HepG2 (cell line): ENCODE results near the gene COX4I1. TPM values are rescaled to one million over a fixed set of nuclear protein-coding genes. Genes with fewer than 3 reads are reported as not detected.

Source experiments
- ARHGAP35 ChIP-seq: sonication (generic); formaldehyde crosslinking; IDR thresholded peaks from 2 replicates; pipeline ENCODE4 v1.9.0; 2022; ENCODE audit warnings: mild to moderate bottlenecking, inconsistent platforms, moderate library complexity, missing genetic modification reagents, borderline replicate concordance
- ATF7-NPFF ChIP-seq: sonication (generic); formaldehyde crosslinking; IDR thresholded peaks from 2 replicates; pipeline ENCODE4 v1.8.1; 2023; ENCODE audit warnings: mild to moderate bottlenecking, low read depth, missing genetic modification reagents, moderate library complexity
- CC2D1A ChIP-seq: sonication (generic); formaldehyde crosslinking; IDR thresholded peaks from 2 replicates; pipeline ENCODE4 v1.8.1; 2023; ENCODE audit warnings: mild to moderate bottlenecking, missing genetic modification reagents
- FOSL2 ChIP-seq: sonication (generic); formaldehyde crosslinking; IDR thresholded peaks from 2 replicates; pipeline ENCODE4 v1.4.0; 2020; ENCODE audit warnings: missing genetic modification reagents
- FOXA3 ChIP-seq: IDR thresholded peaks from 2 replicates; pipeline ENCODE4 v1.6.1; 2016; ENCODE audit warnings: missing genetic modification reagents, missing compliant biosample characterization
- FOXK1 ChIP-seq: sonication (generic); formaldehyde crosslinking; IDR thresholded peaks from 2 replicates; pipeline ENCODE4 v1.4.0; 2020; ENCODE audit warnings: low read depth, missing genetic modification reagents, borderline replicate concordance
- GABPB1 ChIP-seq: IDR thresholded peaks from 2 replicates; pipeline ENCODE4 v1.6.1; 2016; ENCODE audit warnings: mild to moderate bottlenecking, missing genetic modification reagents, moderate library complexity, missing compliant biosample characterization
- HNF4A ChIP-seq: sonication (generic); formaldehyde crosslinking; IDR thresholded peaks from 2 replicates; pipeline ENCODE4 v1.4.0; 2020; ENCODE audit warnings: missing genetic modification reagents
- ISL2 ChIP-seq: sonication (generic); formaldehyde crosslinking; IDR thresholded peaks from 2 replicates; pipeline ENCODE4 v1.5.0; 2020; ENCODE audit warnings: missing genetic modification reagents
- MXI1 ChIP-seq: IDR thresholded peaks from 3 replicates; pipeline ENCODE4 v1.6.1; 2012; ENCODE audit warnings: low read depth, low read length, inconsistent platforms, borderline replicate concordance
- PHF5A ChIP-seq: IDR thresholded peaks from one replicate; pipeline ENCODE4 v1.6.1; 2018; ENCODE audit warnings: low read depth, missing genetic modification reagents; ENCODE audit not compliant: unreplicated experiment
- SAFB2 ChIP-seq: sonication (generic); formaldehyde crosslinking; IDR thresholded peaks from 2 replicates; pipeline ENCODE4 v1.5.1; 2020; ENCODE audit warnings: missing genetic modification reagents, low read depth, mild to moderate bottlenecking, borderline replicate concordance
- SKI ChIP-seq: fragments of 450-650 bp; IDR thresholded peaks from one replicate; pipeline ENCODE4 v1.6.1; 2018; ENCODE audit warnings: mild to moderate bottlenecking; ENCODE audit not compliant: partially characterized antibody
- SPEN ChIP-seq: sonication (generic); formaldehyde crosslinking; IDR thresholded peaks from 2 replicates; pipeline ENCODE4 v1.5.1; 2020; ENCODE audit warnings: low read depth, mild to moderate bottlenecking, missing genetic modification reagents
- YEATS4 ChIP-seq: sonication (generic); formaldehyde crosslinking; IDR thresholded peaks from 2 replicates; pipeline ENCODE4 v1.4.0; 2020; ENCODE audit warnings: missing genetic modification reagents, borderline replicate concordance
- ZBTB21 ChIP-seq: sonication (generic); formaldehyde crosslinking; IDR thresholded peaks from 2 replicates; pipeline ENCODE4 v1.4.0; 2020; ENCODE audit warnings: missing genetic modification reagents
- ZBTB38 ChIP-seq: sonication (generic); formaldehyde crosslinking; IDR thresholded peaks from 2 replicates; pipeline ENCODE4 v1.5.1; 2020; ENCODE audit warnings: mild to moderate bottlenecking, missing genetic modification reagents
- ZBTB42 ChIP-seq: sonication (generic); formaldehyde crosslinking; IDR thresholded peaks from 2 replicates; pipeline ENCODE4 v1.5.0; 2020; ENCODE audit warnings: mild to moderate bottlenecking, missing genetic modification reagents
- ZFY ChIP-seq: sonication (generic); formaldehyde crosslinking; IDR thresholded peaks from 2 replicates; pipeline ENCODE4 v1.4.0; 2020; ENCODE audit warnings: missing genetic modification reagents
- ZNF260 ChIP-seq: sonication (generic); formaldehyde crosslinking; IDR thresholded peaks from 2 replicates; pipeline ENCODE4 v1.4.0; 2020; ENCODE audit warnings: missing genetic modification reagents, low read depth, mild to moderate bottlenecking, borderline replicate concordance
- ZNF777 ChIP-seq: sonication (generic); formaldehyde crosslinking; IDR thresholded peaks from 2 replicates; pipeline ENCODE4 v1.4.0; 2020; ENCODE audit warnings: missing genetic modification reagents
- ZNF839 ChIP-seq: sonication (generic); formaldehyde crosslinking; IDR thresholded peaks from 2 replicates; pipeline ENCODE4 v1.4.0; 2020; ENCODE audit warnings: missing genetic modification reagents, mild to moderate bottlenecking, borderline replicate concordance
- polyA plus RNA-seq, 8 experiments: library from polyadenylated mRNA; depleted of rRNA in 3 of 8; stranded (reverse) in 7 of 8; unstranded in 1 of 8; fragments of >200 nt; fragmentation: Illumina TruSeq in 4 of 8; extraction: Trizol in 4 of 8; gene quantifications; 2 replicates each; pipeline versions ENCODE4 v1.2.1 to v1.2.3, GENCODE V29; 2011 to 2016; ENCODE audit warnings: low read depth in 4 of 8, missing spikeins in 1 of 8, mixed read lengths in 1 of 8; ENCODE audit not compliant: insufficient read depth in 1 of 8
- total RNA-seq, 5 experiments: library from RNA; depleted of rRNA; stranded (reverse); fragments of >200 nt; fragmentation: Illumina TruSeq; extraction: Trizol; gene quantifications; 2 replicates each; pipeline ENCODE4 v1.2.3, GENCODE V29; 2016; ENCODE audit warnings: low read depth in 1 of 5
- TF ChIP-seq, protein P1 (sequence below): sonication (generic); formaldehyde crosslinking; IDR thresholded peaks from 2 replicates; pipeline ENCODE4 v1.4.0; 2020; ENCODE audit warnings: mild to moderate bottlenecking, missing genetic modification reagents
- TF ChIP-seq, protein P2 (sequence below): sonication (generic); formaldehyde crosslinking; IDR thresholded peaks from 2 replicates; pipeline ENCODE4 v1.4.0; 2020; ENCODE audit warnings: missing genetic modification reagents
- TF ChIP-seq, protein P3 (sequence below): sonication (generic); formaldehyde crosslinking; conservative IDR thresholded peaks from 2 replicates; pipeline ENCODE4 v1.5.0; 2020; ENCODE audit warnings: missing genetic modification reagents
- TF ChIP-seq, protein P4 (sequence below): sonication (generic); formaldehyde crosslinking; IDR thresholded peaks from 2 replicates; pipeline ENCODE4 v1.8.1; 2023; ENCODE audit warnings: mild to moderate bottlenecking, moderate library complexity, missing genetic modification reagents

Gene COX4I1
- total and polyA plus RNA-seq, 2 of the 13 experiments (the other 11 are each of a cell fraction or from before 2014, with no cell fraction given) = 658 to 902 TPM

DNA sequence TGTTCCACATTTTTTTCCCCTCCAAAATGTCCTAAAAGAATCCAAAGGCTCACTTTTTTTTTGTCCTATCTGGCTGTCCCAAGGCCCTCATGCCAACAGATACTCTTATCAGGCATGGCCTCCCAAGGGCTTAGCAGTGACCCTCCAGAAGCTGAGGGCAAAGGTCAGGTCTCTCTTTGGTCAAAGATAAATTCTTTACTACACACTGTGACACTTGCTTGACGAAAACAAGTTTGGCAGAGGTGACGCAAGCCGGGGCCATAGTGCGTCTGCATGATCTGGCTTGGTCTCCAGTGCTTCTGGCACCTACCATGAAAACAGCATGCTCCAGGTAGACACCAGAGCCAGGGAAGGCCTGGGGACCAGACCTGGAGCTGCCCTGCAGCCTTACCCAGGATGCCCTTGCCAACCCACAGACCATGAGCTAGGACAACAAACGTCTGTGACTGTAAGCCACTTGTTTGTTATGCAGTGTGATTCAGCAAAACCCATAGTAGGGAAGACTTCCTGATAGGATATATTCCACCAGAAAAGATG is 50.9 kb downstream of the COX4I1 start (continued):
- TF ChIP-seq, protein P1, sequence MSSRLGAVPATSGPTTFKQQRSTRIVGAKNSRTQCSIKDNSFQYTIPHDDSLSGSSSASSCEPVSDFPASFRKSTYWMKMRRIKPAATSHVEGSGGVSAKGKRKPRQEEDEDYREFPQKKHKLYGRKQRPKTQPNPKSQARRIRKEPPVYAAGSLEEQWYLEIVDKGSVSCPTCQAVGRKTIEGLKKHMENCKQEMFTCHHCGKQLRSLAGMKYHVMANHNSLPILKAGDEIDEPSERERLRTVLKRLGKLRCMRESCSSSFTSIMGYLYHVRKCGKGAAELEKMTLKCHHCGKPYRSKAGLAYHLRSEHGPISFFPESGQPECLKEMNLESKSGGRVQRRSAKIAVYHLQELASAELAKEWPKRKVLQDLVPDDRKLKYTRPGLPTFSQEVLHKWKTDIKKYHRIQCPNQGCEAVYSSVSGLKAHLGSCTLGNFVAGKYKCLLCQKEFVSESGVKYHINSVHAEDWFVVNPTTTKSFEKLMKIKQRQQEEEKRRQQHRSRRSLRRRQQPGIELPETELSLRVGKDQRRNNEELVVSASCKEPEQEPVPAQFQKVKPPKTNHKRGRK (CRISPR knock-in tag) = no peak
- TF ChIP-seq, protein P2, sequence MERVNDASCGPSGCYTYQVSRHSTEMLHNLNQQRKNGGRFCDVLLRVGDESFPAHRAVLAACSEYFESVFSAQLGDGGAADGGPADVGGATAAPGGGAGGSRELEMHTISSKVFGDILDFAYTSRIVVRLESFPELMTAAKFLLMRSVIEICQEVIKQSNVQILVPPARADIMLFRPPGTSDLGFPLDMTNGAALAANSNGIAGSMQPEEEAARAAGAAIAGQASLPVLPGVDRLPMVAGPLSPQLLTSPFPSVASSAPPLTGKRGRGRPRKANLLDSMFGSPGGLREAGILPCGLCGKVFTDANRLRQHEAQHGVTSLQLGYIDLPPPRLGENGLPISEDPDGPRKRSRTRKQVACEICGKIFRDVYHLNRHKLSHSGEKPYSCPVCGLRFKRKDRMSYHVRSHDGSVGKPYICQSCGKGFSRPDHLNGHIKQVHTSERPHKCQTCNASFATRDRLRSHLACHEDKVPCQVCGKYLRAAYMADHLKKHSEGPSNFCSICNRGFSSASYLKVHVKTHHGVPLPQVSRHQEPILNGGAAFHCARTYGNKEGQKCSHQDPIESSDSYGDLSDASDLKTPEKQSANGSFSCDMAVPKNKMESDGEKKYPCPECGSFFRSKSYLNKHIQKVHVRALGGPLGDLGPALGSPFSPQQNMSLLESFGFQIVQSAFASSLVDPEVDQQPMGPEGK (CRISPR knock-in tag) = 0 out of 2 replicates have a peak, but pooled peaks have one; percentile 18
- TF ChIP-seq ZBTB42 = no peak
- TF ChIP-seq HNF4A = peak; percentile 80
- no peak for TF ChIP-seq GABPB1 (CRISPR knock-in tag)
- TF ChIP-seq ZFY (CRISPR knock-in tag) = 0 out of 2 replicates have a peak, but pooled peaks have one; percentile 22
- TF ChIP-seq PHF5A = no peak
- TF ChIP-seq ZNF260 (CRISPR knock-in tag) = no peak
- TF ChIP-seq FOXK1 (CRISPR knock-in tag) = peak; percentile 32; the same call in 1 of the 2 replicates
- no peak for TF ChIP-seq CC2D1A (CRISPR knock-in tag)
- no peak for TF ChIP-seq ZNF777 (CRISPR knock-in tag)
- no peak for TF ChIP-seq SPEN (CRISPR knock-in tag)
- TF ChIP-seq MXI1 = no peak
- TF ChIP-seq, protein P3, sequence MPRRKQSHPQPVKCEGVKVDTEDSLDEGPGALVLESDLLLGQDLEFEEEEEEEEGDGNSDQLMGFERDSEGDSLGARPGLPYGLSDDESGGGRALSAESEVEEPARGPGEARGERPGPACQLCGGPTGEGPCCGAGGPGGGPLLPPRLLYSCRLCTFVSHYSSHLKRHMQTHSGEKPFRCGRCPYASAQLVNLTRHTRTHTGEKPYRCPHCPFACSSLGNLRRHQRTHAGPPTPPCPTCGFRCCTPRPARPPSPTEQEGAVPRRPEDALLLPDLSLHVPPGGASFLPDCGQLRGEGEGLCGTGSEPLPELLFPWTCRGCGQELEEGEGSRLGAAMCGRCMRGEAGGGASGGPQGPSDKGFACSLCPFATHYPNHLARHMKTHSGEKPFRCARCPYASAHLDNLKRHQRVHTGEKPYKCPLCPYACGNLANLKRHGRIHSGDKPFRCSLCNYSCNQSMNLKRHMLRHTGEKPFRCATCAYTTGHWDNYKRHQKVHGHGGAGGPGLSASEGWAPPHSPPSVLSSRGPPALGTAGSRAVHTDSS (CRISPR knock-in tag) = no peak
- TF ChIP-seq ZBTB21 (CRISPR knock-in tag) = peak; percentile 96
- no peak for TF ChIP-seq ATF7-NPFF (CRISPR knock-in tag)
- TF ChIP-seq, protein P4, sequence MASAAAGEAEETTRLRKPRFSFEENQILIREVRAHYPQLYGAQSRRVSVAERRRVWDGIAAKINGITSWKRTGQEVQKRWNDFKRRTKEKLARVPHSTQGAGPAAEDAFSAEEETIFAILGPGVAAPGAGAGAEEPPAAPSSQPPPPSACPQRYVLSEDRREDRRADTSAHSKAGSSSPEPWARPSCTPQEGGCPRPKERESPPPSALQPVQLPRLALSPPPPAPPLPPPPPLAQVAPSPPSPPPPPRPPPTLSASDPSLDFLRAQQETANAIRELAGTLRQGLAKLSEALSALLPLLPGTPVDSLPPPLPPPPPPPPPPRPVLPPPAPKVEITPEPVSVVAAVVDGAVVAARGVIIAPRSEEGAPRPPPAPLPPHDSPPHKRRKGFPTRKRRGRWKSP (CRISPR knock-in tag) = peak; percentile 56; the same call in 1 of the 2 replicates
- no peak for TF ChIP-seq ISL2 (CRISPR knock-in tag)
- peak; percentile 20; the same call in 1 of the 2 replicates for TF ChIP-seq FOXA3
- peak; percentile 9 for TF ChIP-seq SKI
- TF ChIP-seq ZNF839 (CRISPR knock-in tag) = 0 out of 2 replicates have a peak, but pooled peaks have one; percentile 39
- peak; percentile 44 for TF ChIP-seq FOSL2 (CRISPR knock-in tag)
- TF ChIP-seq SAFB2 (CRISPR knock-in tag) = no peak
- TF ChIP-seq ZBTB38 = peak; percentile 23; the same call in 1 of the 2 replicates
- TF ChIP-seq YEATS4 (CRISPR knock-in tag) = 0 out of 2 replicates have a peak, but pooled peaks have one; percentile 27
- no peak for TF ChIP-seq ARHGAP35 (CRISPR knock-in tag)
